ENCODE data around the gene CASQ1.

Gene CASQ1

DNA sequence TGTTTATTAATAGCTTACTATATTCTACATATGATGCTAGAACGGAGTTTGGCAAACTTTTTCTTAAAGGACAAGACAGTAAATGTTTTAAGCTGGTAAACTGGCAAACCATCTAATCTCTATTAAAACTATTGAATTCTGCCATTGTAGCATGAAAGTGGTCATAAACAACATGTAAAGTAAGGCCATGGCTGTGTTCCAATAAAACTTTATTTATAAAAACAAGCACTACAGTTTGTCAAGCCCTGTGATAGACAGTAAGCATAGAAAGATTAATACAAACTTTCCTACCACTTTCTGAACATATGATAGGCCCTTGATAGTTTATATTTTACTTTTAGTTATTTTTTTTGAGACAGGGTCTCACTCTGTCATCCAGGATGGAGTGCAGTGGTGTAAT is 37.2 kb downstream of the CASQ1 start:
- Histone ChIP-seq H3K4me1 (ENCODE audit: control insufficient read depth, insufficient read depth, low read length) (no peaks in the 10 kb centered on the region), H3K36me3 (ENCODE audit: control insufficient read depth, insufficient read depth, low read length, severe bottlenecking) (peaks cover 100% of the 10 kb centered on the region), H3K9ac (ENCODE audit: low read length) (no peak overlapping the region), H3K9me3 (ENCODE audit: control insufficient read depth, low read length) (no peaks in the 10 kb centered on the region), H3K4me3 (ENCODE audit: low read length) (no peak overlapping the region), H3K27me3 (replicated peaks; ENCODE audit: control insufficient read depth, insufficient read depth, low read length) (no peaks in the 10 kb centered on the region)
- no peak for DNase-seq (ENCODE audit: low read depth)

DNA sequence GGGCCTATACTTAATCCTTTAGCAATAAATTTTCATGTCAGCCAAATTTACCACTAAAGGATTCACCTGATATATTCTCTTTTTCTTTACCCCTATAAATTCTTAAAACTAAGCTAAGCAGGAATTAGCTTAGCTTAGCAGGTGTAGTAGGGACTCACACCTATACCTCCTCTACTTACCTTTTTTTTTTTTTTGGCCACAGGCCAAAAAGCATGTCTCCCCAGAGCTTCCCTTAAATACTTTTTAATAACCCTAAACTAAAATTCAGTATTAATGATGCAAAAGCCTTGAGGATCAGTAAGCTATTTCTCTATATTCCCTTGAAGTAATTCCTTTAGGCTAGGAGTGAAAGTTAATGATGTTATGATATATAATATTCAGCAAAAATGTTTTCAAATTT is 38.1 kb downstream of the CASQ1 start:
- Histone ChIP-seq H3K4me1 (ENCODE audit: control insufficient read depth, insufficient read depth, low read length) (no peaks in the 10 kb centered on the region), H3K36me3 (ENCODE audit: control insufficient read depth, insufficient read depth, low read length, severe bottlenecking) (peaks cover 99% of the 10 kb centered on the region), H3K9me3 (ENCODE audit: control insufficient read depth, low read length) (no peaks in the 10 kb centered on the region), H3K9ac (ENCODE audit: low read length) (no peak overlapping the region), H3K4me3 (ENCODE audit: low read length) (no peak overlapping the region), H3K27me3 (replicated peaks; ENCODE audit: control insufficient read depth, insufficient read depth, low read length) (no peaks in the 10 kb centered on the region)
- no peak for DNase-seq (ENCODE audit: low read depth)

DNA sequence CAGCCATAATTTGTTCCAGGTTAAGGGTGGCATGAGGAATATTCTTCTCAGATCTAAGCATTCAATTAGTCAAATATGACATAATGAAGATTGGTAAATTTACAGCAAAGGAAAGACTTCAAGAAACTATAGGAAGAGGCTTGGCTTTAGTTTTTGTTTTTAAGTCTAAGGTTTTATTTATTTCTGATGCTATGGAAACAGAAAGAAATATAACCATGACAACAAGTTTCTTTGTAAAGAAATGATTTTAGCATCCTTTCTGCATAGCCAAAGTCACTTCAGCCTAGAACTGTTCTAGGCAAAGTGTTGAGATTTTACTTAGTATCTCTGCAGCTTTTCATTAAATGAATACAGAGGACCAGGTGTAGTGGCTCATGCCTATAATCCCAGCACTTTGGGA is 42.5 kb downstream of the CASQ1 start:
- no peak for DNase-seq (ENCODE audit: low read depth)
- no peaks in the 10 kb centered on the region for H3K4me1 ChIP-seq (ENCODE audit: control insufficient read depth, insufficient read depth, low read length)
- no peaks in the 10 kb centered on the region for H3K27me3 ChIP-seq (replicated peaks; ENCODE audit: control insufficient read depth, insufficient read depth, low read length)
- no peak overlapping the region for H3K4me3 ChIP-seq (ENCODE audit: low read length)
- no peaks in the 10 kb centered on the region for H3K9me3 ChIP-seq (ENCODE audit: control insufficient read depth, low read length)
- H3K36me3 ChIP-seq (ENCODE audit: control insufficient read depth, insufficient read depth, low read length, severe bottlenecking): peaks cover 95% of the 10 kb centered on the region
- no peak overlapping the region for H3K9ac ChIP-seq (ENCODE audit: low read length)

DNA sequence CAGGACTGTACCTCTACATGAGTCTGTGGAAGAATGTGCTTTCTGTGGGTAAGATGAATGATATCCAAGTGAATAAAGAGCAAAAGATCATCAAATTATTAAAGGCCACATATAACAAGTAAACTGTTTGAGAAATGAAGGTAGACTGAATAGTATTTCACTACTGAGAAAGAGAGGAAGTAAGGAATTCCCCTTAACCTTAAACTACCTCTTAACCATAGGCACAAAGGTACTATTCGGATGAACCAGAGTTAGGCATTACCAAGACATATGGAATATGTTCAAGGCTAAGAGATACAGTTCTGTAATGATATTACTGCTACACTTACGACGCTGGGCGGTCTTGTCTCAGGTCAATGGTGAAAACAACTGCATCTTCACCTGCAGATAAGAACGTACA is 46.4 kb downstream of the CASQ1 start:
- H3K36me3 ChIP-seq (ENCODE audit: control insufficient read depth, insufficient read depth, low read length, severe bottlenecking): peaks cover 95% of the 10 kb centered on the region
- DNase-seq (ENCODE audit: low read depth): no peak

DNA sequence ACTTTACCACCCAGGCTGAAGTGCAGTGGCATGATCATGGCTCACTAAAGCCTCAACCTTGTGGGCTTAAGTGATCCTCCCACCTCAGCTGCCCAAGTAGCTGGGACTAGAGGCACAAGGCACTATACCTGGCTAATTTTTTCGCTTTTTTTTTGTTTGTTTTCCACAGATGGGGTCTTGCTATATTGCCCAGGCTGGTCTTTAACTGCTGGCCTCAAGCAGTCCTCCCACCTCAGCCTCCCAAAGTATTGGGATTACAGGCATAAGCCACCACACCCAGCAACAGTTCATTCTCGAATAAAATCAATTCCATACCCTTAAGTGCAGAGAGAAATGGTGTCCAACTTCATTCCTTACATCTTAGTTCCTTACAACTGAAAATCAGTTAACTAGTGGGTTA is 47.2 kb downstream of the CASQ1 start:
- Histone ChIP-seq H3K4me1 (ENCODE audit: control insufficient read depth, insufficient read depth, low read length) (no peaks in the 10 kb centered on the region), H3K9ac (ENCODE audit: low read length) (no peak overlapping the region), H3K36me3 (ENCODE audit: control insufficient read depth, insufficient read depth, low read length, severe bottlenecking) (peaks cover 95% of the 10 kb centered on the region), H3K9me3 (ENCODE audit: control insufficient read depth, low read length) (no peaks in the 10 kb centered on the region), H3K4me3 (ENCODE audit: low read length) (no peak overlapping the region), H3K27me3 (replicated peaks; ENCODE audit: control insufficient read depth, insufficient read depth, low read length) (no peaks in the 10 kb centered on the region)
- no peak for DNase-seq (ENCODE audit: low read depth)

More for the DNA sequence above, 46.4 kb downstream of the CASQ1 start:
- no peaks in the 10 kb centered on the region for H3K9me3 ChIP-seq (ENCODE audit: control insufficient read depth, low read length)
- no peak overlapping the region for H3K4me3 ChIP-seq (ENCODE audit: low read length)
- no peaks in the 10 kb centered on the region for H3K4me1 ChIP-seq (ENCODE audit: control insufficient read depth, insufficient read depth, low read length)
- no peaks in the 10 kb centered on the region for H3K27me3 ChIP-seq (replicated peaks; ENCODE audit: control insufficient read depth, insufficient read depth, low read length)
- no peak overlapping the region for H3K9ac ChIP-seq (ENCODE audit: low read length)

DNA sequence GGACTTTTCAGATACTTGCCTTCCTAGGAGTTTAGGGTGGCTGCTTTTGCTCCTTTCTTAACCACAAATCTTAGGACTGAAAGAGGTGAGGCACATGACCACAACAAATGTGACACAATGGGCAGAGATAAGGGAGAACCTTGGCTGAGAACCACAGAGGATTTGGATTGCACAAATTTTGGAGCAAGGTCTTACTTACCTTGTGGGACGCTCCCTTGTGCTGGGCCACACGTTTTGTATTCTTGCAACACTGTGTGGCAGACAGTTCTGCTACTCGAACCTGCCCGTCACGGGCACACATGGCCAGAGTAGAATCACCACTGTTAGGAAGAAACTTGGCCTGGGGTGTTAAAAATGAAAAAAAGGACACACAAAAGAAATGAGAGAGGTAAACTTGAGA is 48.0 kb downstream of the CASQ1 start:
- H3K27me3 ChIP-seq (replicated peaks; ENCODE audit: control insufficient read depth, insufficient read depth, low read length): no peaks in the 10 kb centered on the region
- H3K36me3 ChIP-seq (ENCODE audit: control insufficient read depth, insufficient read depth, low read length, severe bottlenecking): peaks cover 96% of the 10 kb centered on the region
- H3K4me3 ChIP-seq (ENCODE audit: low read length): no peak overlapping the region
- no peaks in the 10 kb centered on the region for H3K9me3 ChIP-seq (ENCODE audit: control insufficient read depth, low read length)
- H3K9ac ChIP-seq (ENCODE audit: low read length): no peak overlapping the region
- H3K4me1 ChIP-seq (ENCODE audit: control insufficient read depth, insufficient read depth, low read length): no peaks in the 10 kb centered on the region
- no peak for DNase-seq (ENCODE audit: low read depth)

DNA sequence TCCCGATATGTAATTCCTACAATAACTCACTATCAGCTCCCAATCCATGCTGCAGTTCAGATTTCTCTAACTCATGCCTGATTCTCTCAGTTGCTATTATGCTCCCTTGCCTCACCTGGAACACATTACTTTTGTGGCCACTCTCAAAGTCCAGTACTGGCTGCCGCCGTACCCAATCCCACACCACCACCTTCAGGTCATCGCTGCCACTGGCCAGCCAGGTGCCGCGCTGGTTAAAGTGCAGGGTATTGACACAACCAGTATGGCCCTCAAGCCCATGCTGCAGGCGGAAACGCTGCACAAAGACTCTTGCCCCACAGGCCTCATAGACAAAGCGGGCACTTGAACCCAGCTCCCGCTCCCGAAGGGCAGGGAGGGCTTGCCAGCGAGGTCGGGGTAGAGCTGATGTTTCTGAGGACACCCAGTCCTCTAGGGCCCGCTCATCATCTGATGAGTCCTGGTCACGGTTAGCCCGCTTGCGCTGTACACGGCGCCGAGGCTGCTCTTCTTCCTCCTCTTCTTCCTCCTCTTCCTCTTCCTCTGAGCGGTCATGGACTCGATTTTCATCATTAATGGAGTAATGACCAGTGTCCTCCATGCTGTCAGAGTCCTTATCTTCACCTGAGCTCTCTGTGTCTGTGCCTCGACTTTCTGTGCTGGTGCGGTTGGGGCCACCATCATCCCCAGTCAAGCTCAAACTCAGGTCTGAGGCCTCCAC is 49.4 kb downstream of the CASQ1 start:
- Histone ChIP-seq H3K36me3 (ENCODE audit: control insufficient read depth, insufficient read depth, low read length, severe bottlenecking) (peaks cover 91% of the 10 kb centered on the region), H3K4me1 (ENCODE audit: control insufficient read depth, insufficient read depth, low read length) (no peaks in the 10 kb centered on the region), H3K27me3 (replicated peaks; ENCODE audit: control insufficient read depth, insufficient read depth, low read length) (no peaks in the 10 kb centered on the region), H3K9me3 (ENCODE audit: control insufficient read depth, low read length) (no peaks in the 10 kb centered on the region), H3K9ac (ENCODE audit: low read length) (no peak overlapping the region), H3K4me3 (ENCODE audit: low read length) (no peak overlapping the region)
- DNase-seq (ENCODE audit: low read depth): no peak

DNA sequence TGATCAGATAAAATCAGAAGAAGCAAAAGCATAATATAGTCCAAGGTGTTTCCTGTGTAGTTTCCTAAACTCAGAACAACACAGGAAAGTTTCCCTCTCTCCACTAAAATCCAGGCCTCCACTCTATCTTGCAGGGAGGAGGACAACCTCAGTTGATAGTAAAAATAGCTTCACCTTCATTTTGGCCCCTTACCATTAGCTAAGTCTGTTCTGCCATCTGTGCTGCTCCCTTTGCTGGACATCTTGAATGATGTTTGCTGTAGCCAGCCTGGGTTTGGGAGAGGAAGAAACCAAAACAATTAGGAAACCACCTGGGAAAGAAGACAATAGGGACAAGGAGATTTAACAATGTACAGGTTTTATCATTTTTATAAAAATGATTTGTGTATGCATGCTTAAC is 53.4 kb downstream of the CASQ1 start:
- no peaks in the 10 kb centered on the region for H3K4me1 ChIP-seq (ENCODE audit: control insufficient read depth, insufficient read depth, low read length)
- no peak overlapping the region for H3K4me3 ChIP-seq (ENCODE audit: low read length)
- H3K36me3 ChIP-seq (ENCODE audit: control insufficient read depth, insufficient read depth, low read length, severe bottlenecking): peaks cover 57% of the 10 kb centered on the region
- H3K9me3 ChIP-seq (ENCODE audit: control insufficient read depth, low read length): no peaks in the 10 kb centered on the region
- H3K9ac ChIP-seq (ENCODE audit: low read length): no peak overlapping the region
- no peak for DNase-seq (ENCODE audit: low read depth)
- H3K27me3 ChIP-seq (replicated peaks; ENCODE audit: control insufficient read depth, insufficient read depth, low read length): no peaks in the 10 kb centered on the region

DNA sequence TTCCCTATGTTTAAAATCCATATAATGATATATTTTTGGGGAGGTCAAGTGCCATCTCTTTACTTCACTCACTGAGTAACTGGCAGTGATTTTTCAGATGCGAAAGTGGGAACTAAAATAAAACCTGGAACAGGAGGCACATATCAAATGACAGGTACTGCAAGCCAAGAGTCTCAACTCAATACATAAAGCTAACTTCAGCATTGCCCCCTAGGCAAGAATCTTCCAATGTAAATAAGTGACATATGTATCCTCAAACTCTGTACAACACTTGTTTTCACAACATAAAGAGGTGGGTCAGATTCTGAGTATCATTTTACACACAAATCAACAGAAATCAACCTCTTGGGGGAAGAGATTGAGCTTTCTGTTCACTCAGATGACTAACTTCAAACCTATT is 53.8 kb downstream of the CASQ1 start:
- Histone ChIP-seq H3K36me3 (ENCODE audit: control insufficient read depth, insufficient read depth, low read length, severe bottlenecking) (peaks cover 52% of the 10 kb centered on the region), H3K4me3 (ENCODE audit: low read length) (no peak overlapping the region), H3K9ac (ENCODE audit: low read length) (no peak overlapping the region), H3K27me3 (replicated peaks; ENCODE audit: control insufficient read depth, insufficient read depth, low read length) (no peaks in the 10 kb centered on the region), H3K4me1 (ENCODE audit: control insufficient read depth, insufficient read depth, low read length) (no peaks in the 10 kb centered on the region), H3K9me3 (ENCODE audit: control insufficient read depth, low read length) (no peaks in the 10 kb centered on the region)
- peak; percentile 15 for DNase-seq (ENCODE audit: low read depth)

DNA sequence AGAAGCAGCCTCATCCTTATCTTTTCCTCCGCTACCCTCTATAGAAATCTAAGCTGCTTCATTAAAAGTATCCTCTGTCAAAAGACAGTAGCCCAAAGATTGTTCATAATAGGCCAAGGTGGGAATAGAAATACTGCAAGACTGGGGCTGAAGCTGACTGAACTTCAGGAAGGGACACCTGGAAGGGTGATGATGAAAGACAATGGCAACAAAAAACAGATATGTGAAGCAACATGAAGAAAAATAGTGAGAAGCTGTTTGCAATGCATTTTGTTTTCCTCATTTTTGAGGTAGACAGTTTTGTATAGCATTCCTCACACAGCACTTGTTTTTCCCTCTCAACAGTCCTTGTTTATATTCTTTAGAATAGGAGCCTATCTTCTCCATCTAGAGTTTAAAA is 55.1 kb downstream of the CASQ1 start:
- no peak for DNase-seq (ENCODE audit: low read depth)
- H3K4me1 ChIP-seq (ENCODE audit: control insufficient read depth, insufficient read depth, low read length): peaks cover 3% of the 10 kb centered on the region
- no peaks in the 10 kb centered on the region for H3K27me3 ChIP-seq (replicated peaks; ENCODE audit: control insufficient read depth, insufficient read depth, low read length)
- H3K4me3 ChIP-seq (ENCODE audit: low read length): no peak overlapping the region
- peaks cover 41% of the 10 kb centered on the region for H3K36me3 ChIP-seq (ENCODE audit: control insufficient read depth, insufficient read depth, low read length, severe bottlenecking)
- no peaks in the 10 kb centered on the region for H3K9me3 ChIP-seq (ENCODE audit: control insufficient read depth, low read length)
- no peak overlapping the region for H3K9ac ChIP-seq (ENCODE audit: low read length)

DNA sequence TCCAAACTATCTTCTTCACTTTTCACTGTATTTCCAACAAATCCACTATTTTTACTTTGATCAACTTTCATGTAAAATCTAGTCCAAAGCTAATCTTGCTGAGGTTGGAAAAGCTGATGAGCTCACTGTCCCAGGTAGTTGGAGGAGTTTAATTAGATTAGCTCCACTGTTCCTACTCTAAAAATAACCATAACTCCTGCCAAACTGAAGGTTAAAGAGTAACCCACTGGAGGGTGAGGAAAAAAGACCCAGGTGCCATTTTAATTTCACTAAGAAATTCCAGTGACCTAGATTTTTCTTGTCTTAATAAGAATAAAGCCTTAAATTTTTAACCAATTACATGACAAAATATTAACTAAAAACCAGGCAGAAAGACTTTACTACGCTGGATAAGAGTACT is 56.7 kb downstream of the CASQ1 start:
- H3K36me3 ChIP-seq (ENCODE audit: control insufficient read depth, insufficient read depth, low read length, severe bottlenecking): peaks cover 27% of the 10 kb centered on the region
- no peak overlapping the region for H3K9ac ChIP-seq (ENCODE audit: low read length)
- peaks cover 3% of the 10 kb centered on the region for H3K4me1 ChIP-seq (ENCODE audit: control insufficient read depth, insufficient read depth, low read length)
- DNase-seq (ENCODE audit: low read depth): no peak
- H3K9me3 ChIP-seq (ENCODE audit: control insufficient read depth, low read length): no peaks in the 10 kb centered on the region
- no peak overlapping the region for H3K4me3 ChIP-seq (ENCODE audit: low read length)
- H3K27me3 ChIP-seq (replicated peaks; ENCODE audit: control insufficient read depth, insufficient read depth, low read length): no peaks in the 10 kb centered on the region

DNA sequence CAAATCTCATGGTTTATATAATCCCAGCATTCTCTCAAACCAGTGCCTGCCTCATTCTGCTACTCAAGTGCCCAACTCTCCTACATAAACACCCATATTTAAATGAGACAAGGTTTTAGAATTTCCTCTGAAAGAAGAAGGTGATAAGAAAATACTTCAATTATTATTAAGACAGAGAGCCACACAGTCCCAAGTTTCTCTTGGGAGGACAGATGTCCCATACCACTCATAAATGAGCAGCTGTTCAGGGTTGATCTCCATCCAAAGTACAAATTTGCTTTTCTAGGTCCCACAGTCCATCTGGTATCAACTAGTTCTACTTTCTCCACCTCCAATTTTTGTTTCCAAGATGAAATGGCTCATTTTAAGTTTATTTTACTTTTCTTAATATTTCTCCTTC is 60.6 kb downstream of the CASQ1 start:
- H3K4me3 ChIP-seq (ENCODE audit: low read length): no peak overlapping the region
- DNase-seq (ENCODE audit: low read depth): no peak

More for the DNA sequence above, 60.6 kb downstream of the CASQ1 start:
- peaks cover 8% of the 10 kb centered on the region for H3K4me1 ChIP-seq (ENCODE audit: control insufficient read depth, insufficient read depth, low read length)
- no peaks in the 10 kb centered on the region for H3K9me3 ChIP-seq (ENCODE audit: control insufficient read depth, low read length)
- H3K9ac ChIP-seq (ENCODE audit: low read length): no peak overlapping the region
- no peaks in the 10 kb centered on the region for H3K27me3 ChIP-seq (replicated peaks; ENCODE audit: control insufficient read depth, insufficient read depth, low read length)
- H3K36me3 ChIP-seq (ENCODE audit: control insufficient read depth, insufficient read depth, low read length, severe bottlenecking): peaks cover 22% of the 10 kb centered on the region

All from adipocyte (in vitro differentiated cells).